Mucosa of rectum (tissue), 2 donors: ENCODE measurements around the gene TRIM13.
"Not testable (repeated sequence)": the region's sequence is repeated elsewhere in the genome, so short reads cannot be mapped to it uniquely, and the experiment has no call there.

Source experiments
- H3K27ac ChIP-seq, 2 donors: one replicate each; pipeline ENCODE4 v1.7.0; 2013; ENCODE audit warnings: inconsistent platforms in 2 of 2, low read depth in 2 of 2, low read length in 2 of 2
- H3K27me3 ChIP-seq, 2 donors: one replicate each; pipeline ENCODE4 v1.7.0; 2013; ENCODE audit warnings: low read length in 2 of 2; ENCODE audit not compliant: control insufficient read depth in 2 of 2, insufficient read depth in 2 of 2
- H3K36me3 ChIP-seq, 2 donors: one replicate each; pipeline ENCODE4 v1.7.0; 2013; ENCODE audit warnings: low read length in 2 of 2; ENCODE audit not compliant: control insufficient read depth in 2 of 2, insufficient read depth in 2 of 2
- H3K4me1 ChIP-seq, 2 donors: one replicate each; pipeline ENCODE4 v1.7.0; 2013; ENCODE audit warnings: low read length in 2 of 2, mild to moderate bottlenecking in 1 of 2; ENCODE audit not compliant: control insufficient read depth in 2 of 2, insufficient read depth in 2 of 2
- H3K4me3 ChIP-seq, 2 donors: one replicate each; pipeline ENCODE4 v1.7.0; 2013; ENCODE audit warnings: low read length in 2 of 2
- H3K9ac ChIP-seq, 2 donors: one replicate each; pipeline ENCODE4 v1.7.0; 2013; ENCODE audit warnings: low read length in 2 of 2, low read depth in 1 of 2, mild to moderate bottlenecking in 1 of 2
- H3K9me3 ChIP-seq, 2 donors: one replicate each; pipeline ENCODE4 v1.7.0; 2013; ENCODE audit warnings: low read length in 2 of 2; ENCODE audit not compliant: control insufficient read depth in 2 of 2
- donor health status: healthy.
- donor health status: Normal muscosa, but diverticular disease.

Gene TRIM13, protein sequence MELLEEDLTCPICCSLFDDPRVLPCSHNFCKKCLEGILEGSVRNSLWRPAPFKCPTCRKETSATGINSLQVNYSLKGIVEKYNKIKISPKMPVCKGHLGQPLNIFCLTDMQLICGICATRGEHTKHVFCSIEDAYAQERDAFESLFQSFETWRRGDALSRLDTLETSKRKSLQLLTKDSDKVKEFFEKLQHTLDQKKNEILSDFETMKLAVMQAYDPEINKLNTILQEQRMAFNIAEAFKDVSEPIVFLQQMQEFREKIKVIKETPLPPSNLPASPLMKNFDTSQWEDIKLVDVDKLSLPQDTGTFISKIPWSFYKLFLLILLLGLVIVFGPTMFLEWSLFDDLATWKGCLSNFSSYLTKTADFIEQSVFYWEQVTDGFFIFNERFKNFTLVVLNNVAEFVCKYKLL

DNA sequence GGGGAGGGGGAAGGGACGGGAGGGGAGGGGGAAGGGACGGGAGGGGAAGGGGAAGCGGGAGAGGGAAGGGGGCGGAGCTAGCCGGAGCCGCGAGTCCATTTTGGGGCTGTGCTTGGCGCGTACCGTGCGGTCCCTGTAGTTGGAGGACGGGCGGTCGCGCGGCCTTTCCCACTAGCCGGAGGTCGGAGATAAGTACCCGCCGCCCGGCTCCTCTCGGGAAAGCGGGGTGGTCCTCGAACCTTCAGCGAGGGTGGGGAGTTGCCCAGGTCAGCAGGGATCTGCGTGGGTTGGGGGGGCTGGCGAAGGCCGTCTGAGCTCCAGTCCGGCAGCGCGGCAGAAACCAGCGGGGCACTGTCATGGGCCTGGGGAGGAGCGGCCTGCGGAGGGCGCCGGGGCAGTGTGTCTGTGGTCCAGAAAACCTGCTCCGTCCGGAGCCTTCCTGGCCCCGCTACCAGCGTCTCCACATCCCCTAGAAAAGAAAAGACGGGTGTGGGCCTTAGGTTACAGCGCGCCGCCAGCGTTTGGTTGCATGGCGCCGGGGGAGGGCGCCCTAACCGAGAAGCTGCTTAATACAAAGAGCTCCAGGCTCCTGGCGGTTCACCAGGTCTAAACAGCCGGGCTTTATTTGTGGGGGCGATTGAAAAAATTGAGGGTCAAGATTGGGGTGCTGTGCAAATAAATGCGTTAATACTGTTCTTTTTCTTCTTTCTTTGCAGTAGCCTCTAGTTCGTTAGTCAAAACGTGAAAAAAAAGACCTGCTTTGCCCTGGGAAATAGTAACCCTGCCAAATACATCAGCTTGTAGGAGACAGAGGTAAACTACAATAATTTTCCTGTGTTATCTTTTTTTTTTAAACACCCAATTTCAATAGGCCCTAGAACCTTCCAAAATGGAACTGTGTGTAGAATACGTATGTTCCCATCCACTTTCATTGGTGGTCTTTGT, at the start of gene TRIM13:
Gene TRIM13 (plus strand): TSS at position 92 of the 945 bp plus-strand sequence. CDS start 14,899 bp downstream, outside the sequence.
- Histone ChIP-seq H3K36me3 (peaks cover 4 to 7% of the 10 kb centered on the region in 2 donors), H3K27ac (peak within 1 kb of the TSS; percentile 98 to 99), H3K9ac (peak within 1 kb of the TSS; percentile 84 to 93), H3K4me3 (peak within 1 kb of the TSS; percentile 88 to 90), H3K9me3 (no peaks in the 10 kb centered on the region), H3K4me1 (peaks cover 20% of the 10 kb centered on the region in 2 donors), H3K27me3 (no peaks in the 10 kb centered on the region)

- H3K27me3 ChIP-seq, H3K27ac ChIP-seq, H3K36me3 ChIP-seq, H3K9ac ChIP-seq, H3K9me3 ChIP-seq, H3K4me3 ChIP-seq, H3K4me1 ChIP-seq: not testable (repeated sequence)
These were observed 48.0 kb upstream of the TRIM13 start for GRCh38 chr13:49948777-49949270.

DNA sequence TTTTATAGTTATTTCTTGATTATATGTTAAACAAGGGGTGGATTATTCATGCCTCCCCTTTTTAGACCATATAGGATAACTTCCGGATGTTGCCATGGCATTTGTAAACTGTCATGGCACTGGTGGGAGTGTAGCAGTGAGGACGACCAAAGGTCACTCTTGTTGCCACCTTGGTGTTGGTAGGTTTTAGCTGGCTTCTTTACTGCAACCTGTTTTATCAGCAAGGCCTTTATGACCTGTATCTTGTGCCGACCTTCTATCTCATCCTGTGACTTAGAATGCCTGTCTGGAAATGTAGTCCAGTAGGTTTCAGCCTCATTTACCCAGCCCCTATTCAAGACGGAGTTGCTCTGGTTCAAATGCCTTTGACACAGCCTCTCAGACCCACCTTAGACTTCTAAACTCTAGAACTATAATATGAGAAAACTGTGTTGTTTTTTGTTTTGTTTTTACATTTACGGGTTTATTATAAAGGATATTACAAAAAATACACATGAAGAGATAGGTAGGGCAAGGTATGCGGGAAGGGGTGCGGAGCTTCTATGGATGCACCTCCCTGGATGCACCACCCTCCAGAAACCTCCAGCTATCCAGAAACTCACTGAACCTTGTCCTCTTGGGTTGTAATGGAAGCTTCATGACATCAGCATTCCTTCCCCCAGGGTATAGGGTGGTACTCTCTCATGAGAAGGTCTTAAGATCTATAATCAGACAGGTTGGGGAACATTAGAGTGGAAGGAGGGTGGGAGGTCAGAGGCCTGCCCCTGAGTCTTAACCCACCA, 44.9 kb upstream of the TRIM13 start:
- Histone ChIP-seq H3K9me3 (no peaks in the 10 kb centered on the region), H3K4me3 (no peak overlapping the region), H3K27ac (peak overlapping the region; percentile 56 to 80), H3K27me3 (no peaks in the 10 kb centered on the region), H3K4me1 (peaks cover 10 to 19% of the 10 kb centered on the region in 2 donors), H3K9ac (no peak overlapping the region), H3K36me3 (no peaks in the 10 kb centered on the region)

DNA sequence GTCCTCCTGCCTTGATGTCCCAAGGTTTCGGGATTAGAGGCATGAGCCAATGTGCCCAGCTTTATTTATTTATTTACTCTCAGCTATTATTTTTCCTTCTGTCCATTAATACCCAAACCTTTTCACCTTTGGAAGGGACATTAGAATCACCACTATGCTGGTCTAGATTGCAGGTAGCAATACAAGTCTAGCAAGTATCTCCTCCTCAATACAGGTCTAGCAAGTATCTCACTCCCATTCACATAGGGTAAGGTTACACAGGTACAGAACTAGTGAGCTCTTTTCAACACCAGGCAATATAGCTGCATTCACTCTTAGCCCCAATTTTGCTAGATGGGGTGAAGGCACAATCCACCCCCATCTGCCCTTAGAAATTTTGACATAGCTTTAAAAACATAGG, 43.3 kb upstream of the TRIM13 start:
- peaks cover 10 to 19% of the 10 kb centered on the region in 2 donors for H3K4me1 ChIP-seq
- H3K27ac ChIP-seq = no peak overlapping the region
- H3K27me3 ChIP-seq = no peaks in the 10 kb centered on the region
- no peak overlapping the region for H3K9ac ChIP-seq
- no peak overlapping the region for H3K4me3 ChIP-seq
- H3K36me3 ChIP-seq = no peaks in the 10 kb centered on the region
- H3K9me3 ChIP-seq = no peaks in the 10 kb centered on the region

DNA sequence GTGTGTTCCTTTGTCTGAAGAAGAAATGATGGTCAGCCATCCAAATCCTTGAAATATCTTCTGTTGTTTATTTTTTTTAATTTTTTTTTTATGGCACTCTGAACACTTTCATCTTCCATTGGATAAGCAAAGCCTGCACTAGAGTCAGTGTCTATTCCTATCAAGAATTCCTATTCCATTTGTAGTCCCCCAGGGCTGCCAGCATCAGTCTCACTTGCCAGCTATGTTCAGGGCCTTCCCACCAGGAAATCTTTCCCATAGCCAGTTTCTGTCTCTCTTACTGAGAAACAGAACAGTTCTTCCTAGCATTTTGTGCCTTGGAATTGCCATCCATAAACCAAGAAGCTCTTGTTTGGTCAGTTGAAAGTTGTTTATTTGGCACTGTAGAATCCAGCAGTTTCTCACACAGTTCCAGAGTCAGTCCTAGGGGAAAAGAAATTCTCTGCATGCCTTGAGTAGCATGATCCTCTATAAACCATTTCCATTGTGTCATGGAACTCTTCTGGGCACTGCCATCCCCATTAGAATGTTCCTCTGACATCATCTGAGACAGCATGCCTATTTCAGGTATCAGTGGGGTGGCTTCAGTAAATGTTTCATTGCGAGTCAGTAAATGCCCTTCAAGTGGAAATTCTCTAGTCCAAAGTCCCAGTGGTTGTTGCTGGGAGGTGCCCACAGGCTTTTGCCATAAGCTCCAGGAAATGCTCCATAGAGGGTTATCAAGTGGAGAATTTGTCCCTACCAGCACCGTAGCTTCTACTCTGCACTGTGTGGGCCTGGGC, 42.0 kb upstream of the TRIM13 start:
- H3K27ac ChIP-seq = peak overlapping the region; percentile 82 to 89
- peaks cover 10 to 19% of the 10 kb centered on the region in 2 donors for H3K4me1 ChIP-seq
- no peaks in the 10 kb centered on the region for H3K27me3 ChIP-seq
- H3K9me3 ChIP-seq = no peaks in the 10 kb centered on the region
- no peaks in the 10 kb centered on the region for H3K36me3 ChIP-seq
- H3K4me3 ChIP-seq = peak overlapping the region; percentile 7 to 37
- peak overlapping the region in 1 of 2 donors; percentile 31 for H3K9ac ChIP-seq

DNA sequence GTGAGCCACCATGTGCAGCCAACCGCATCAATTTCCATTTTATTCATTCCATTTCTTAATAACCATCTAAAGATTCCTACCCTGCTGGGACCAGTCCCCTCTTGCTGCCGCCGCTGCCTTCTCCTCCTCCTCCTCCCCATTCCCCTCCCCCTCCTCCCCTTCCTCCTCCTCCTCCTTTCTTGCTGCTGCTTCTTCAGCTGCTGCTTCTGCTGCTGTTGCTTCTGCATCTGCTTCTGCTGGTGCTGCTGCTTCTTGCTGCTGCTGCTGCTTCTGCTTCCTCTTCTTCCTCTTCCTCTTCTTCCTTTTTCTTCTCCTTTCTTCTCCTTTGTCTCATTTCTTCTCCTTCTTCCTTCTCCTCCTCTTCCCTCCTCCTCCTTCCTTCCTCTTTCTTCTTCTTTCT, 40.7 kb upstream of the TRIM13 start:
- no peaks in the 10 kb centered on the region for H3K27me3 ChIP-seq
- no peak overlapping the region for H3K9ac ChIP-seq
- no peak overlapping the region for H3K4me3 ChIP-seq
- peaks cover 10 to 19% of the 10 kb centered on the region in 2 donors for H3K4me1 ChIP-seq
- no peaks in the 10 kb centered on the region for H3K9me3 ChIP-seq
- no peak overlapping the region for H3K27ac ChIP-seq
- no peaks in the 10 kb centered on the region for H3K36me3 ChIP-seq

GRCh38 chr13:49958321-49958720, 38.5 kb upstream of the TRIM13 start:
- Histone ChIP-seq H3K27ac (no peak overlapping the region), H3K9me3 (no peaks in the 10 kb centered on the region), H3K27me3 (no peaks in the 10 kb centered on the region), H3K4me1 (peaks cover 5 to 14% of the 10 kb centered on the region in 2 donors), H3K9ac (no peak overlapping the region), H3K36me3 (no peaks in the 10 kb centered on the region), H3K4me3 (no peak overlapping the region)

DNA sequence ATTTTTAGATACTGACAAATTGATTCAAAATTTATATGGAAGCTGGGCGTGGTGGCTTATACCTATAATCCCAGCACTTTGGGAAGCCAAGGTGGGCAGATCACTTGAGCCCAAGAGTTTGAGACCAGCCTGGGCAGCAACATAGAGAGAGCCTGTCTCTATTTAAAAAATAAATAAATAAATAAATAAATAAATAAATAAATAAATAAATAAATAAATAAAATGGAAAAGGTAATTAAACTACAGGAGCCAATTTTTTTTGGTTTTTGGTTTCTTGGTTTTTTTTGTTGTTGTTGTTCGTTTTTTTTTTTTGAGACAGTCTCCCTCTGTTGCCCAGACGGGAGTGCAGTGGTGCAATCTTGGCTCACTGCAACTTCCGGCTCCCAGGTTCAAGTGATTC, 29.4 kb upstream of the TRIM13 start:
- peaks cover 0 to 2% of the 10 kb centered on the region in 2 donors for H3K4me1 ChIP-seq
- H3K9me3 ChIP-seq = no peaks in the 10 kb centered on the region
- H3K27me3 ChIP-seq = no peaks in the 10 kb centered on the region
- H3K27ac ChIP-seq = no peak overlapping the region
- no peak overlapping the region for H3K4me3 ChIP-seq
- no peak overlapping the region for H3K9ac ChIP-seq
- no peaks in the 10 kb centered on the region for H3K36me3 ChIP-seq

DNA sequence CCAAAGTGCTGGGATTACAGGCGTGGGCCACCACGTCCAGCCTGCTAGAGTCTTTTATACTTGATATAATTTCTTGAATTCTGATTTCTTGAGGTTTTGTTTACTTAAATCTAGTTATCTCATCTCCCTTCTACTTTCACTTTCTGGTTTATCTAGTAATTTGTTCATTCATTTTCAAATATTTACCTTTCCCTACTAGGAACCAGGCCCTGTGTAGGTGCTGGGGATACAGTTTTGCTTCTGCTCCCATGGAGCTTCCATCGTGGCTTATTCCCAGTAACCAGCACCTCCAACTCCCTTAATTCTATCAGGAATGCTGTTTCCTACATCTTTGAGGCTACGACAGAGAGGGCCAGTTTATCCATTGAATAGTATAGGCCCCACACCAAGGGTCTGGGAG, 24.1 kb upstream of the TRIM13 start:
- Histone ChIP-seq H3K36me3 (no peaks in the 10 kb centered on the region), H3K9ac (no peak overlapping the region), H3K27ac (peak overlapping the region in 1 of 2 donors; percentile 47), H3K4me1 (peaks cover 5% of the 10 kb centered on the region in 2 donors), H3K27me3 (no peaks in the 10 kb centered on the region), H3K4me3 (no peak overlapping the region), H3K9me3 (no peaks in the 10 kb centered on the region)
